Panc1 (cell line): ENCODE results near the gene AAK1.

ENCODE experiments used
- POLR2AphosphoS5 ChIP-seq: IDR thresholded peaks from 2 replicates; pipeline ENCODE4 v1.6.1; 2012; ENCODE audit warnings: mild to moderate bottlenecking, low read depth, low read length, moderate library complexity
- SIN3A ChIP-seq: IDR thresholded peaks from 2 replicates; pipeline ENCODE4 v1.6.1; 2012; ENCODE audit warnings: low read depth, mild to moderate bottlenecking, low read length, moderate library complexity, borderline replicate concordance; ENCODE audit not compliant: insufficient read depth
- TCF7L2 ChIP-seq: IDR thresholded peaks from 2 replicates; pipeline ENCODE4 v1.6.1; 2011; ENCODE audit warnings: mild to moderate bottlenecking, low read depth, low read length, inconsistent platforms
- TF ChIP-seq, protein P1 (sequence below): fragments of 450-650 bp; IDR thresholded peaks from 2 replicates; pipeline ENCODE4 v1.5.1; 2017; ENCODE audit warnings: mild to moderate bottlenecking
- TF ChIP-seq, protein P2 (sequence below), 2 experiments: IDR thresholded peaks; 2 replicates each; pipeline ENCODE4 v1.6.1; 2011 to 2012; ENCODE audit warnings: low read depth in 2 of 2, control low read depth in 1 of 2, low read length in 1 of 2, mild to moderate bottlenecking in 1 of 2, moderate library complexity in 1 of 2; ENCODE audit not compliant: insufficient read depth in 1 of 2

DNA sequence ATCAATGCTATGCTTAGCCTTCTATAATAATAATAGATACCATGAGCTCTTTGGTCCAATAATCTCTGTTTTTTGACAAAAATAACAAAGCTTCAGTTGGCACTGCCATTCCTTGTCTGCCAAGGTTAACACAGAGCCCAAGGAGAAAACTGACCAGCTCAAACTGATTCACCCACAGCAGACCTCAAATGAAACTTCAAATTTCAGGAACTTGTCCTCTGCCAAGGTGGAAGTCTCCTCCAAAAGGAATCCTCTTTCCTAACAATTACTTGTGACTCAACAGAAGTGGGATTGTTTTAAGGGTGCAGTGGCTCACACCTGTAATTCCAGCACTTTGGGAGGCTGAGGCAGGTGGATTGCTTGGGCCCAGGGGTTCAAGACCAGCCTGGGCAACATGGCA lies 12.1 kb downstream of the AAK1 start:
- TF ChIP-seq, protein P1, sequence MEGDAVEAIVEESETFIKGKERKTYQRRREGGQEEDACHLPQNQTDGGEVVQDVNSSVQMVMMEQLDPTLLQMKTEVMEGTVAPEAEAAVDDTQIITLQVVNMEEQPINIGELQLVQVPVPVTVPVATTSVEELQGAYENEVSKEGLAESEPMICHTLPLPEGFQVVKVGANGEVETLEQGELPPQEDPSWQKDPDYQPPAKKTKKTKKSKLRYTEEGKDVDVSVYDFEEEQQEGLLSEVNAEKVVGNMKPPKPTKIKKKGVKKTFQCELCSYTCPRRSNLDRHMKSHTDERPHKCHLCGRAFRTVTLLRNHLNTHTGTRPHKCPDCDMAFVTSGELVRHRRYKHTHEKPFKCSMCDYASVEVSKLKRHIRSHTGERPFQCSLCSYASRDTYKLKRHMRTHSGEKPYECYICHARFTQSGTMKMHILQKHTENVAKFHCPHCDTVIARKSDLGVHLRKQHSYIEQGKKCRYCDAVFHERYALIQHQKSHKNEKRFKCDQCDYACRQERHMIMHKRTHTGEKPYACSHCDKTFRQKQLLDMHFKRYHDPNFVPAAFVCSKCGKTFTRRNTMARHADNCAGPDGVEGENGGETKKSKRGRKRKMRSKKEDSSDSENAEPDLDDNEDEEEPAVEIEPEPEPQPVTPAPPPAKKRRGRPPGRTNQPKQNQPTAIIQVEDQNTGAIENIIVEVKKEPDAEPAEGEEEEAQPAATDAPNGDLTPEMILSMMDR, result no peak
- TF ChIP-seq, protein P2, sequence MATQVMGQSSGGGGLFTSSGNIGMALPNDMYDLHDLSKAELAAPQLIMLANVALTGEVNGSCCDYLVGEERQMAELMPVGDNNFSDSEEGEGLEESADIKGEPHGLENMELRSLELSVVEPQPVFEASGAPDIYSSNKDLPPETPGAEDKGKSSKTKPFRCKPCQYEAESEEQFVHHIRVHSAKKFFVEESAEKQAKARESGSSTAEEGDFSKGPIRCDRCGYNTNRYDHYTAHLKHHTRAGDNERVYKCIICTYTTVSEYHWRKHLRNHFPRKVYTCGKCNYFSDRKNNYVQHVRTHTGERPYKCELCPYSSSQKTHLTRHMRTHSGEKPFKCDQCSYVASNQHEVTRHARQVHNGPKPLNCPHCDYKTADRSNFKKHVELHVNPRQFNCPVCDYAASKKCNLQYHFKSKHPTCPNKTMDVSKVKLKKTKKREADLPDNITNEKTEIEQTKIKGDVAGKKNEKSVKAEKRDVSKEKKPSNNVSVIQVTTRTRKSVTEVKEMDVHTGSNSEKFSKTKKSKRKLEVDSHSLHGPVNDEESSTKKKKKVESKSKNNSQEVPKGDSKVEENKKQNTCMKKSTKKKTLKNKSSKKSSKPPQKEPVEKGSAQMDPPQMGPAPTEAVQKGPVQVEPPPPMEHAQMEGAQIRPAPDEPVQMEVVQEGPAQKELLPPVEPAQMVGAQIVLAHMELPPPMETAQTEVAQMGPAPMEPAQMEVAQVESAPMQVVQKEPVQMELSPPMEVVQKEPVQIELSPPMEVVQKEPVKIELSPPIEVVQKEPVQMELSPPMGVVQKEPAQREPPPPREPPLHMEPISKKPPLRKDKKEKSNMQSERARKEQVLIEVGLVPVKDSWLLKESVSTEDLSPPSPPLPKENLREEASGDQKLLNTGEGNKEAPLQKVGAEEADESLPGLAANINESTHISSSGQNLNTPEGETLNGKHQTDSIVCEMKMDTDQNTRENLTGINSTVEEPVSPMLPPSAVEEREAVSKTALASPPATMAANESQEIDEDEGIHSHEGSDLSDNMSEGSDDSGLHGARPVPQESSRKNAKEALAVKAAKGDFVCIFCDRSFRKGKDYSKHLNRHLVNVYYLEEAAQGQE (IDR thresholded peaks at IDR 0.05; ENCODE audit: insufficient read depth in 1 of 2, low read depth in 2 of 2, low read length in 1 of 2), result no peak
- TF ChIP-seq POLR2AphosphoS5, result no peak
- no peak for TF ChIP-seq TCF7L2
- TF ChIP-seq SIN3A, result no peak
